Suprapubic skin (tissue), 4 donors: ENCODE data around the gene MTMR3. TPM values are rescaled to one million over a fixed set of nuclear protein-coding genes. Genes with fewer than 3 reads are reported as not detected.
"Not testable (repeated sequence)": the region's sequence is repeated elsewhere in the genome, so short reads cannot be mapped to it uniquely, and the experiment has no call there.

ENCODE experiments used
- DNase-seq, 2 donors: peaks; one replicate each; pipeline ENCODE4 v3.0.0-alpha.2; 2019; ENCODE audit warnings: low spot score in 2 of 2
- H3K27ac ChIP-seq: fragments of 200-600 bp; sonication (generic); one replicate; pipeline ENCODE4 v1.5.1; 2019
- H3K27me3 ChIP-seq: fragments of 200-600 bp; sonication (generic); one replicate; pipeline ENCODE4 v1.5.1; 2019
- H3K36me3 ChIP-seq: fragments of 200-600 bp; sonication (generic); one replicate; pipeline ENCODE4 v1.5.1; 2019
- H3K4me1 ChIP-seq: fragments of 200-600 bp; sonication (generic); one replicate; pipeline ENCODE4 v1.5.1; 2019
- H3K4me3 ChIP-seq: fragments of 200-600 bp; sonication (generic); one replicate; pipeline ENCODE4 v1.5.1; 2019; ENCODE audit warnings: mild to moderate bottlenecking
- H3K9me3 ChIP-seq: fragments of 200-600 bp; sonication (generic); one replicate; pipeline ENCODE4 v1.5.1; 2019
- CTCF ChIP-seq, 2 donors: fragments of 200-600 bp in 1 of 2; fragments of 450-650 bp in 1 of 2; sonication (generic) in 1 of 2; IDR thresholded peaks; one replicate each; pipeline ENCODE4 v1.5.1; 2016 to 2019; ENCODE audit warnings: antibody characterized with exemption in 2 of 2, mild to moderate bottlenecking in 1 of 2, moderate library complexity in 1 of 2
- EP300 ChIP-seq: sonication (generic); formaldehyde crosslinking; IDR thresholded peaks from one replicate; pipeline ENCODE4 v1.6.1; 2017; ENCODE audit warnings: antibody characterized with exemption
- POLR2A ChIP-seq, 2 donors: fragments of 450-650 bp; IDR thresholded peaks; one replicate each; pipeline ENCODE4 v1.6.1; 2017; ENCODE audit warnings: antibody characterized with exemption in 2 of 2, mild to moderate bottlenecking in 2 of 2, moderate library complexity in 2 of 2
- POLR2AphosphoS5 ChIP-seq, 3 donors: sonication (generic); formaldehyde crosslinking; IDR thresholded peaks; one replicate each; pipeline ENCODE4 v1.6.1; 2017; ENCODE audit warnings: antibody characterized with exemption in 3 of 3
- WGBS: methylation state at CpG from one replicate; pipeline ENCODE4 v1.1.5; 2018; 5-methylcytosine and 5-hydroxymethylcytosine counted together
- total RNA-seq, 4 donors: library from RNA; depleted of rRNA; stranded (reverse); fragments of >200 nt; gene quantifications; one replicate each; pipeline ENCODE4 v1.1.0, GENCODE V29; 2016

The MTMR3 gene
- total RNA-seq, 4 donors from 2014 or later: 57.8 to 136 (median 66.0) TPM

GRCh38 chr22:30054764-30055069, 171.7 kb downstream of the MTMR3 start:
- Histone ChIP-seq H3K27me3 (peaks cover 3% of the 10 kb centered on the region), H3K4me1 (no peaks in the 10 kb centered on the region), H3K4me3 (no peak overlapping the region), H3K9me3 (no peaks in the 10 kb centered on the region), H3K27ac (no peak overlapping the region), H3K36me3 (no peaks in the 10 kb centered on the region)
- TF ChIP-seq CTCF (IDR thresholded peaks at IDR 0.05) (no peak), POLR2AphosphoS5 (IDR thresholded peaks at IDR 0.05) (no peak), POLR2A (IDR thresholded peaks at IDR 0.05) (no peak), EP300 (no peak)
- no peak for DNase-seq

- no peak for DNase-seq
- Histone ChIP-seq H3K27me3 (peaks cover 3% of the 10 kb centered on the region), H3K4me1 (no peaks in the 10 kb centered on the region), H3K4me3 (no peak overlapping the region), H3K27ac (no peak overlapping the region), H3K36me3 (no peaks in the 10 kb centered on the region), H3K9me3 (no peaks in the 10 kb centered on the region)
- TF ChIP-seq EP300 (no peak), POLR2A (IDR thresholded peaks at IDR 0.05) (no peak), CTCF (IDR thresholded peaks at IDR 0.05) (no peak), POLR2AphosphoS5 (IDR thresholded peaks at IDR 0.05) (no peak)
- WGBS: 79% methylated on average over 1 of the region's 1 CpG
Observed at GRCh38 chr22:30056015-30056414, 173.0 kb downstream of the MTMR3 start.

GRCh38 chr22:30057375-30057774, 174.4 kb downstream of the MTMR3 start:
- H3K27me3 ChIP-seq: peaks cover 3% of the 10 kb centered on the region
- H3K36me3 ChIP-seq: no peaks in the 10 kb centered on the region
- TF ChIP-seq EP300 (no peak), CTCF (IDR thresholded peaks at IDR 0.05) (no peak), POLR2AphosphoS5 (IDR thresholded peaks at IDR 0.05) (no peak), POLR2A (IDR thresholded peaks at IDR 0.05) (no peak)
- H3K4me3 ChIP-seq: no peak overlapping the region
- H3K4me1 ChIP-seq: no peaks in the 10 kb centered on the region
- DNase-seq: no peak
- 92% methylated on average over 1 of the region's 1 CpG for WGBS
- no peaks in the 10 kb centered on the region for H3K9me3 ChIP-seq
- H3K27ac ChIP-seq: no peak overlapping the region

GRCh38 chr22:30059346-30060020, 176.5 kb downstream of the MTMR3 start:
- not testable (repeated sequence) for DNase-seq, H3K27ac ChIP-seq
- 92% methylated on average over 20 of the region's 22 CpGs for WGBS

GRCh38 chr22:30061094-30061493, 178.1 kb downstream of the MTMR3 start:
- H3K27me3 ChIP-seq, H3K27ac ChIP-seq, H3K4me3 ChIP-seq, H3K4me1 ChIP-seq, DNase-seq, H3K36me3 ChIP-seq, H3K9me3 ChIP-seq: not testable (repeated sequence)
- 96% methylated on average over 6 of the region's 6 CpGs for WGBS

More at GRCh38 chr22:30059346-30060020, 176.5 kb downstream of the MTMR3 start:
- H3K27me3 ChIP-seq, H3K4me1 ChIP-seq, H3K9me3 ChIP-seq, H3K4me3 ChIP-seq, H3K36me3 ChIP-seq: not testable (repeated sequence)

GRCh38 chr22:30062259-30062658, 179.3 kb downstream of the MTMR3 start:
- H3K27me3 ChIP-seq: no peaks in the 10 kb centered on the region
- no peaks in the 10 kb centered on the region for H3K4me1 ChIP-seq
- no peak overlapping the region for H3K27ac ChIP-seq
- no peak overlapping the region for H3K4me3 ChIP-seq
- no peaks in the 10 kb centered on the region for H3K36me3 ChIP-seq
- H3K9me3 ChIP-seq: no peaks in the 10 kb centered on the region
- no peak for DNase-seq
- WGBS: 89% methylated on average over 3 of the region's 3 CpGs
- TF ChIP-seq CTCF (IDR thresholded peaks at IDR 0.05) (no peak), POLR2AphosphoS5 (IDR thresholded peaks at IDR 0.05) (no peak), POLR2A (IDR thresholded peaks at IDR 0.05) (no peak), EP300 (no peak)
